Endothelial cell of umbilical vein (primary cell): Measurements from ENCODE around the gene RAMP3.

ENCODE experiments used
- CTCF ChIP-seq, 2 donors: IDR thresholded peaks; 1 replicate in 1 of 2; 2 replicates in 1 of 2; pipeline ENCODE4 v1.5.1; 2011; ENCODE audit warnings: low read length in 2 of 2, mild to moderate bottlenecking in 2 of 2, moderate library complexity in 2 of 2, control low read depth in 1 of 2, inconsistent platforms in 1 of 2, low read depth in 1 of 2; ENCODE audit not compliant: insufficient read depth in 1 of 2; ENCODE audit errors: extremely low read depth in 1 of 2
- EZH2 ChIP-seq: IDR thresholded peaks from 2 replicates; pipeline ENCODE4 v1.6.1; 2012; ENCODE audit warnings: borderline replicate concordance, low read depth, mild to moderate bottlenecking, moderate library complexity, low read length, inconsistent platforms; ENCODE audit not compliant: severe bottlenecking
- FOS ChIP-seq: IDR thresholded peaks from 2 replicates; pipeline ENCODE4 v1.6.1; 2011; ENCODE audit warnings: mild to moderate bottlenecking, low read length, moderate library complexity, borderline replicate concordance; ENCODE audit not compliant: insufficient read depth
- GATA2 ChIP-seq: IDR thresholded peaks from 2 replicates; pipeline ENCODE4 v1.7.0; 2011; ENCODE audit warnings: low read depth, mild to moderate bottlenecking, moderate library complexity, mixed read lengths, low read length; ENCODE audit not compliant: insufficient read length, insufficient read depth
- JUN ChIP-seq: IDR thresholded peaks from 2 replicates; pipeline ENCODE4 v1.6.1; 2011; ENCODE audit warnings: borderline replicate concordance, low read depth; ENCODE audit not compliant: insufficient read length, insufficient read depth
- MAX ChIP-seq: IDR thresholded peaks from 2 replicates; pipeline ENCODE4 v1.6.1; 2011; ENCODE audit not compliant: insufficient read depth, insufficient read length
- MYC ChIP-seq: IDR thresholded peaks from one replicate; pipeline ENCODE4 v1.6.1; 2011; ENCODE audit warnings: mild to moderate bottlenecking, low read depth, low read length
- POLR2A ChIP-seq: IDR thresholded peaks from 2 replicates; pipeline ENCODE4 v1.6.1; 2012; ENCODE audit warnings: low read depth, mild to moderate bottlenecking, control low read depth, low read length
- POLR2AphosphoS5 ChIP-seq: IDR thresholded peaks from 2 replicates; pipeline ENCODE4 v1.6.1; 2012; ENCODE audit warnings: low read depth, mild to moderate bottlenecking, control low read depth, low read length, moderate library complexity; ENCODE audit not compliant: insufficient read depth

- TF ChIP-seq CTCF (IDR thresholded peaks at IDR 0.05; ENCODE audit: extremely low read depth in 1 of 2, insufficient read depth in 1 of 2, low read depth in 1 of 2, low read length in 2 of 2) = no peak
- TF ChIP-seq EZH2 = no peak
- TF ChIP-seq JUN = no peak
- no peak for TF ChIP-seq POLR2AphosphoS5
- TF ChIP-seq MYC = no peak
- no peak for TF ChIP-seq MAX
- no peak for TF ChIP-seq POLR2A
- no peak for TF ChIP-seq GATA2
- TF ChIP-seq FOS = no peak
These were observed 44.9 kb upstream of the RAMP3 start for GRCh38 chr7:45112648-45113047.
